Measurements from ENCODE around the gene THRA. TPM values are rescaled to one million over a fixed set of nuclear protein-coding genes. Genes with fewer than 3 reads are reported as not detected.

THRA gene
- 10 to 100 TPM; 40.8 to 55.7 (median 42.3) TPM for total RNA-seq
- 17.7 TPM for total RNA-seq (2013)

- peak; percentile 93 to 96 (median 95) for ATAC-seq
- intact Hi-C loops (cut with micrococcal nuclease): loop anchor here (1.0 to 5.0 kb wide), 2 partner anchors 50 to 106 kb away; no protein-coding TSS in a partner anchor
- H3K36me3 Mint-ChIP-seq: no peaks in the 10 kb centered on the region
Observed at GRCh38 chr17:40062329-40063186, at the start of gene THRA. Gene THRA, plus strand, starts transcription at chr17:40062965. Its CDS starts 11,524 bp downstream, at chr17:40074489.

GRCh38 chr17:40014375-40014980 lies 48.3 kb upstream of the THRA start:
- Histone ChIP-seq H3K4me3 (ENCODE audit: low read length) (no peak overlapping the region), H3K27ac (ENCODE audit: low read length) (no peak overlapping the region), H3K9me3 (ENCODE audit: control insufficient read depth, insufficient read depth, low read length) (no peaks in the 10 kb centered on the region), H3K4me1 (ENCODE audit: control insufficient read depth, insufficient read depth, low read length) (peaks cover 24% of the 10 kb centered on the region), H3K36me3 (ENCODE audit: control insufficient read depth, insufficient read depth, low read length) (peaks cover 4% of the 10 kb centered on the region), H3K27me3 (ENCODE audit: control insufficient read depth, insufficient read depth, low read length) (no peaks in the 10 kb centered on the region)
- no peak for ATAC-seq
- 77% methylated on average over 18 of the region's 18 CpGs for WGBS (ENCODE audit: insufficient coverage)
- H3K27ac Mint-ChIP-seq: no peak overlapping the region
- no peaks in the 10 kb centered on the region for H3K9me3 Mint-ChIP-seq
- DNase-seq: no peak
- no peak overlapping the region for H3K4me3 Mint-ChIP-seq
- H3K27me3 Mint-ChIP-seq (ENCODE audit: low read depth in 2 of 2): peaks cover 0 to 2% of the 10 kb centered on the region in 2 donors
- H3K4me1 Mint-ChIP-seq: peaks cover 0 to 13% of the 10 kb centered on the region in 2 donors
- intact Hi-C loops (cut with micrococcal nuclease): no loop called here
- TF ChIP-seq CTCF (IDR thresholded peaks at IDR 0.05): no peak
- H3K36me3 Mint-ChIP-seq: no peaks in the 10 kb centered on the region

More at GRCh38 chr17:40062329-40063186, at the start of gene THRA:
- under 1% methylated on average over 82 of the region's 83 CpGs for WGBS (ENCODE audit: insufficient coverage)
- no peaks in the 10 kb centered on the region for H3K27me3 Mint-ChIP-seq (ENCODE audit: low read depth in 2 of 2)
- H3K27ac Mint-ChIP-seq: peak within 1 kb of the TSS; percentile 69 to 81
- H3K9me3 Mint-ChIP-seq: no peaks in the 10 kb centered on the region
- Histone ChIP-seq H3K36me3 (ENCODE audit: control insufficient read depth, insufficient read depth, low read length) (no peaks in the 10 kb centered on the region), H3K27ac (ENCODE audit: low read length) (peak within 1 kb of the TSS; percentile 45), H3K27me3 (ENCODE audit: control insufficient read depth, insufficient read depth, low read length) (no peaks in the 10 kb centered on the region), H3K4me1 (ENCODE audit: control insufficient read depth, insufficient read depth, low read length) (peaks cover 44% of the 10 kb centered on the region), H3K4me3 (ENCODE audit: low read length) (peak within 1 kb of the TSS; percentile 79), H3K9me3 (ENCODE audit: control insufficient read depth, insufficient read depth, low read length) (no peaks in the 10 kb centered on the region)
- peak; percentile 69 to 86 for DNase-seq
- peak within 1 kb of the TSS; percentile 92 for H3K4me3 Mint-ChIP-seq
- peaks cover 35 to 46% of the 10 kb centered on the region in 2 donors for H3K4me1 Mint-ChIP-seq
- TF ChIP-seq CTCF (IDR thresholded peaks at IDR 0.05): no peak

- 57% methylated on average over 20 of the region's 20 CpGs for WGBS (ENCODE audit: insufficient coverage)
- no peak for DNase-seq
- no peaks in the 10 kb centered on the region for H3K27me3 ChIP-seq (ENCODE audit: control insufficient read depth, insufficient read depth, low read length)
- Mint-ChIP-seq H3K4me3 (no peak within 1 kb of the TSS), H3K9me3 (no peaks in the 10 kb centered on the region), H3K4me1 (peaks cover 0 to 20% of the 10 kb centered on the region in 2 donors), H3K27ac (no peak within 1 kb of the TSS), H3K27me3 (ENCODE audit: low read depth in 2 of 2) (peaks cover 0 to 2% of the 10 kb centered on the region in 2 donors), H3K36me3 (no peaks in the 10 kb centered on the region)
- intact Hi-C loops (cut with micrococcal nuclease): no loop called here
- ATAC-seq: no peak
- H3K27ac ChIP-seq (ENCODE audit: low read length): no peak within 1 kb of the TSS
- H3K4me3 ChIP-seq (ENCODE audit: low read length): no peak within 1 kb of the TSS
- H3K4me1 ChIP-seq (ENCODE audit: control insufficient read depth, insufficient read depth, low read length): peaks cover 24% of the 10 kb centered on the region
- no peak for TF ChIP-seq CTCF (IDR thresholded peaks at IDR 0.05)
- H3K9me3 ChIP-seq (ENCODE audit: control insufficient read depth, insufficient read depth, low read length): no peaks in the 10 kb centered on the region
- peaks cover 10% of the 10 kb centered on the region for H3K36me3 ChIP-seq (ENCODE audit: control insufficient read depth, insufficient read depth, low read length)
Observed at GRCh38 chr17:40015005-40015997, 47.5 kb upstream of the THRA start, which contains the start of gene CSF3. Gene CSF3, plus strand, starts transcription at chr17:40015440. Its CDS starts 35 bp downstream, at chr17:40015475.
